Gastrocnemius medialis (tissue), 4 donors: ENCODE measurements around the gene RAB10.

Experiments
- POLR2A ChIP-seq, 2 donors: fragments of 450-650 bp; IDR thresholded peaks; one replicate each; pipeline ENCODE4 v1.6.1; 2017; ENCODE audit warnings: antibody characterized with exemption in 2 of 2, mild to moderate bottlenecking in 2 of 2, moderate library complexity in 2 of 2
- TF ChIP-seq, protein P1 (sequence below), 5 experiments: fragments of 450-650 bp in 3 of 5; fragments of 200-600 bp in 2 of 5; sonication (generic) in 2 of 5; IDR thresholded peaks in 4 of 5; conservative IDR thresholded peaks in 1 of 5; 1 replicate in 4 of 5; 2 replicates in 1 of 5; pipeline ENCODE4 v1.5.1; 2016 to 2019; ENCODE audit warnings: antibody characterized with exemption in 5 of 5, mild to moderate bottlenecking in 3 of 5, moderate library complexity in 3 of 5

DNA sequence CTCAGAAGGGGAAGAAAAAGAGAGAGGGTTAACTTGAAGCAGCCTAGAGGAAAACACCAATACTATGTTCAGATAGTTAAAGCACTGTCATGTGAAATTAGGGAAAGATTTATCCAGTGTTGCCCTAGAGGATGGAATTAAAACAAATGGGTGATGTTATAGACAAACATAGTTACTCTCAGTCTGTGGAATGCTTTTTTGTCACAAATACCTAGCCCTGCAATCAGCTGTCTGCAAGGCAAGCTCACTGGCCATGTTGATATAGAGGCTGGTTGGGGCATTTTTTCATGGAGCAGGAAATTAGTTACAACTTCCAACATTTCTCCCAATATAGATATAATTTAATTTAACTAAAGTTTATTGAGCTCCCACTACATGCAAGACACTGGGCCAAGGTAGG is 8.4 kb upstream of the RAB10 start:
- TF ChIP-seq, protein P1, sequence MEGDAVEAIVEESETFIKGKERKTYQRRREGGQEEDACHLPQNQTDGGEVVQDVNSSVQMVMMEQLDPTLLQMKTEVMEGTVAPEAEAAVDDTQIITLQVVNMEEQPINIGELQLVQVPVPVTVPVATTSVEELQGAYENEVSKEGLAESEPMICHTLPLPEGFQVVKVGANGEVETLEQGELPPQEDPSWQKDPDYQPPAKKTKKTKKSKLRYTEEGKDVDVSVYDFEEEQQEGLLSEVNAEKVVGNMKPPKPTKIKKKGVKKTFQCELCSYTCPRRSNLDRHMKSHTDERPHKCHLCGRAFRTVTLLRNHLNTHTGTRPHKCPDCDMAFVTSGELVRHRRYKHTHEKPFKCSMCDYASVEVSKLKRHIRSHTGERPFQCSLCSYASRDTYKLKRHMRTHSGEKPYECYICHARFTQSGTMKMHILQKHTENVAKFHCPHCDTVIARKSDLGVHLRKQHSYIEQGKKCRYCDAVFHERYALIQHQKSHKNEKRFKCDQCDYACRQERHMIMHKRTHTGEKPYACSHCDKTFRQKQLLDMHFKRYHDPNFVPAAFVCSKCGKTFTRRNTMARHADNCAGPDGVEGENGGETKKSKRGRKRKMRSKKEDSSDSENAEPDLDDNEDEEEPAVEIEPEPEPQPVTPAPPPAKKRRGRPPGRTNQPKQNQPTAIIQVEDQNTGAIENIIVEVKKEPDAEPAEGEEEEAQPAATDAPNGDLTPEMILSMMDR (IDR thresholded peaks at IDR 0.05 in 4 of 5, conservative IDR thresholded peaks at IDR 0.05 in 1 of 5): no peak
- TF ChIP-seq POLR2A (IDR thresholded peaks at IDR 0.05): no peak
